ENCODE data around the gene HIVEP2.

The HIVEP2 gene

GRCh38 chr6:142839686-142840040 is 105.3 kb downstream of the HIVEP2 start:
- no peak for DNase-seq

GRCh38 chr6:142838821-142839685 is 105.9 kb downstream of the HIVEP2 start:
- DNase-seq, result no peak

GRCh38 chr6:142835787-142836535 is 109.0 kb downstream of the HIVEP2 start:
- DNase-seq, result no peak

GRCh38 chr6:142834853-142835252 is 110.1 kb downstream of the HIVEP2 start:
- DNase-seq, result no peak

GRCh38 chr6:142833798-142834197 is 111.2 kb downstream of the HIVEP2 start:
- no peak for DNase-seq

- DNase-seq, result peak; percentile 95
These were observed 111.9 kb downstream of the HIVEP2 start for GRCh38 chr6:142833054-142833453.

GRCh38 chr6:142830807-142831206 is 114.2 kb downstream of the HIVEP2 start:
- no peak for DNase-seq

- no peak for DNase-seq
These were observed 114.8 kb downstream of the HIVEP2 start for GRCh38 chr6:142830116-142830710.

- DNase-seq, result no peak
These were observed 115.4 kb downstream of the HIVEP2 start for GRCh38 chr6:142829556-142829955.

- DNase-seq, result no peak
These were observed 117.0 kb downstream of the HIVEP2 start for GRCh38 chr6:142827991-142828390.

GRCh38 chr6:142827369-142827768 is 117.6 kb downstream of the HIVEP2 start:
- no peak for DNase-seq

GRCh38 chr6:142825760-142826159 is 119.2 kb downstream of the HIVEP2 start:
- DNase-seq, result no peak

- no peak for DNase-seq
These were observed 120.5 kb downstream of the HIVEP2 start for GRCh38 chr6:142824426-142824825.

- no peak for DNase-seq
These were observed 121.6 kb downstream of the HIVEP2 start for GRCh38 chr6:142823256-142823902.

GRCh38 chr6:142822842-142823241 is 122.1 kb downstream of the HIVEP2 start:
- no peak for DNase-seq

GRCh38 chr6:142822383-142822782 is 122.6 kb downstream of the HIVEP2 start:
- DNase-seq, result no peak

GRCh38 chr6:142821860-142822259 is 123.1 kb downstream of the HIVEP2 start:
- no peak for DNase-seq

GRCh38 chr6:142821164-142821716 is 123.7 kb downstream of the HIVEP2 start:
- no peak for DNase-seq

GRCh38 chr6:142820338-142821051 is 124.5 kb downstream of the HIVEP2 start:
- DNase-seq, result no peak

GRCh38 chr6:142819603-142820337 is 125.2 kb downstream of the HIVEP2 start:
- no peak for DNase-seq

- no peak for DNase-seq
These were observed 128.5 kb downstream of the HIVEP2 start for GRCh38 chr6:142816486-142816885.
